Parathyroid adenoma (tissue), 2 donors: Measurements from ENCODE around the gene AHI1.

Source experiments
- H2AFZ ChIP-seq: fragments of 300-600 bp; sonication (generic); one replicate; pipeline ENCODE4 v1.7.0; 2017; ENCODE audit warnings: antibody characterized with exemption, mild to moderate bottlenecking
- H3K27ac ChIP-seq: fragments of 300-600 bp; sonication (generic); one replicate; pipeline ENCODE4 v1.7.0; 2017
- H3K27me3 ChIP-seq: fragments of 300-600 bp; sonication (generic); one replicate; pipeline ENCODE4 v1.7.0; 2017; ENCODE audit warnings: low read length; ENCODE audit not compliant: control insufficient read depth, insufficient read depth
- H3K36me3 ChIP-seq: fragments of 300-600 bp; sonication (generic); one replicate; pipeline ENCODE4 v1.7.0; 2017; ENCODE audit warnings: low read length; ENCODE audit not compliant: control insufficient read depth, insufficient read depth
- H3K4me1 ChIP-seq: fragments of 300-600 bp; sonication (generic); one replicate; pipeline ENCODE4 v1.7.0; 2017; ENCODE audit warnings: control low read depth
- H3K4me2 ChIP-seq: fragments of 300-600 bp; sonication (generic); one replicate; pipeline ENCODE4 v1.7.0; 2017; ENCODE audit warnings: low read length
- H3K4me3 ChIP-seq: fragments of 300-600 bp; sonication (generic); one replicate; pipeline ENCODE4 v1.7.0; 2017; ENCODE audit warnings: low read depth, low read length
- H3K79me2 ChIP-seq: fragments of 300-600 bp; sonication (generic); one replicate; pipeline ENCODE4 v1.7.0; 2017; ENCODE audit warnings: control low read depth
- H3K9ac ChIP-seq: fragments of 300-600 bp; sonication (generic); one replicate; pipeline ENCODE4 v1.7.0; 2017; ENCODE audit warnings: mild to moderate bottlenecking
- H3K9me3 ChIP-seq: fragments of 300-600 bp; sonication (generic); one replicate; pipeline ENCODE4 v1.7.0; 2017; ENCODE audit warnings: low read length; ENCODE audit not compliant: control insufficient read depth
- CTCF ChIP-seq: fragments of 300-600 bp; sonication (generic); IDR thresholded peaks from one replicate; pipeline ENCODE4 v1.7.0; 2017; ENCODE audit warnings: antibody characterized with exemption, mild to moderate bottlenecking
- donor health status: primary hyperparathyroidism.

AHI1 gene

GRCh38 chr6:135240711-135241110 lies 256.8 kb downstream of the AHI1 start:
- Histone ChIP-seq H3K9ac (no peak overlapping the region), H3K79me2 (no peaks in the 10 kb centered on the region), H3K27ac (no peak overlapping the region), H3K27me3 (no peaks in the 10 kb centered on the region), H2AFZ (no peak overlapping the region), H3K9me3 (no peaks in the 10 kb centered on the region), H3K4me1 (peaks cover 13% of the 10 kb centered on the region), H3K4me3 (no peak overlapping the region), H3K4me2 (no peak overlapping the region), H3K36me3 (no peaks in the 10 kb centered on the region)
- no peak for TF ChIP-seq CTCF

GRCh38 chr6:135236732-135237131 lies 260.8 kb downstream of the AHI1 start:
- no peak for TF ChIP-seq CTCF
- Histone ChIP-seq H3K4me3 (no peak overlapping the region), H3K9ac (no peak overlapping the region), H3K79me2 (no peaks in the 10 kb centered on the region), H3K27ac (no peak overlapping the region), H3K9me3 (no peaks in the 10 kb centered on the region), H3K4me1 (peaks cover 7% of the 10 kb centered on the region), H3K27me3 (no peaks in the 10 kb centered on the region), H2AFZ (no peak overlapping the region), H3K4me2 (no peak overlapping the region), H3K36me3 (no peaks in the 10 kb centered on the region)

- H3K79me2 ChIP-seq = no peaks in the 10 kb centered on the region
- H3K36me3 ChIP-seq = no peaks in the 10 kb centered on the region
- peaks cover 7% of the 10 kb centered on the region for H3K4me1 ChIP-seq
- no peak overlapping the region for H3K4me3 ChIP-seq
- H3K9me3 ChIP-seq = no peaks in the 10 kb centered on the region
- no peak overlapping the region for H3K27ac ChIP-seq
- H3K9ac ChIP-seq = no peak overlapping the region
- no peak overlapping the region for H2AFZ ChIP-seq
- no peak for TF ChIP-seq CTCF
- no peaks in the 10 kb centered on the region for H3K27me3 ChIP-seq
- H3K4me2 ChIP-seq = no peak overlapping the region
Measured at GRCh38 chr6:135236319-135236718, 261.2 kb downstream of the AHI1 start.

- H3K9ac ChIP-seq = no peak overlapping the region
- no peaks in the 10 kb centered on the region for H3K79me2 ChIP-seq
- no peak for TF ChIP-seq CTCF
- no peak overlapping the region for H3K27ac ChIP-seq
- H3K36me3 ChIP-seq = no peaks in the 10 kb centered on the region
- H2AFZ ChIP-seq = no peak overlapping the region
- no peak overlapping the region for H3K4me3 ChIP-seq
- no peaks in the 10 kb centered on the region for H3K27me3 ChIP-seq
- peaks cover 7% of the 10 kb centered on the region for H3K4me1 ChIP-seq
- H3K9me3 ChIP-seq = no peaks in the 10 kb centered on the region
- no peak overlapping the region for H3K4me2 ChIP-seq
Measured at GRCh38 chr6:135235716-135236115, 261.8 kb downstream of the AHI1 start.

- Histone ChIP-seq H3K36me3 (no peaks in the 10 kb centered on the region), H3K27me3 (no peaks in the 10 kb centered on the region), H3K4me1 (peaks cover 7% of the 10 kb centered on the region), H3K79me2 (no peaks in the 10 kb centered on the region), H2AFZ (peak overlapping the region; percentile 28), H3K4me2 (no peak overlapping the region), H3K4me3 (no peak overlapping the region), H3K27ac (no peak overlapping the region), H3K9ac (no peak overlapping the region), H3K9me3 (no peaks in the 10 kb centered on the region)
- TF ChIP-seq CTCF = no peak
Measured at GRCh38 chr6:135234492-135234780, 263.1 kb downstream of the AHI1 start.
